Endothelial cell of umbilical vein (primary cell): Measurements from ENCODE around the gene DARS2.

Experiments
- CTCF ChIP-seq, 2 donors: IDR thresholded peaks; 1 replicate in 1 of 2; 2 replicates in 1 of 2; pipeline ENCODE4 v1.5.1; 2011; ENCODE audit warnings: low read length in 2 of 2, mild to moderate bottlenecking in 2 of 2, moderate library complexity in 2 of 2, control low read depth in 1 of 2, inconsistent platforms in 1 of 2, low read depth in 1 of 2; ENCODE audit not compliant: insufficient read depth in 1 of 2; ENCODE audit errors: extremely low read depth in 1 of 2
- EZH2 ChIP-seq: IDR thresholded peaks from 2 replicates; pipeline ENCODE4 v1.6.1; 2012; ENCODE audit warnings: borderline replicate concordance, low read depth, mild to moderate bottlenecking, moderate library complexity, low read length, inconsistent platforms; ENCODE audit not compliant: severe bottlenecking
- FOS ChIP-seq: IDR thresholded peaks from 2 replicates; pipeline ENCODE4 v1.6.1; 2011; ENCODE audit warnings: mild to moderate bottlenecking, low read length, moderate library complexity, borderline replicate concordance; ENCODE audit not compliant: insufficient read depth
- MAX ChIP-seq: IDR thresholded peaks from 2 replicates; pipeline ENCODE4 v1.6.1; 2011; ENCODE audit not compliant: insufficient read depth, insufficient read length
- POLR2A ChIP-seq: IDR thresholded peaks from 2 replicates; pipeline ENCODE4 v1.6.1; 2012; ENCODE audit warnings: low read depth, mild to moderate bottlenecking, control low read depth, low read length
- POLR2AphosphoS5 ChIP-seq: IDR thresholded peaks from 2 replicates; pipeline ENCODE4 v1.6.1; 2012; ENCODE audit warnings: low read depth, mild to moderate bottlenecking, control low read depth, low read length, moderate library complexity; ENCODE audit not compliant: insufficient read depth

DNA sequence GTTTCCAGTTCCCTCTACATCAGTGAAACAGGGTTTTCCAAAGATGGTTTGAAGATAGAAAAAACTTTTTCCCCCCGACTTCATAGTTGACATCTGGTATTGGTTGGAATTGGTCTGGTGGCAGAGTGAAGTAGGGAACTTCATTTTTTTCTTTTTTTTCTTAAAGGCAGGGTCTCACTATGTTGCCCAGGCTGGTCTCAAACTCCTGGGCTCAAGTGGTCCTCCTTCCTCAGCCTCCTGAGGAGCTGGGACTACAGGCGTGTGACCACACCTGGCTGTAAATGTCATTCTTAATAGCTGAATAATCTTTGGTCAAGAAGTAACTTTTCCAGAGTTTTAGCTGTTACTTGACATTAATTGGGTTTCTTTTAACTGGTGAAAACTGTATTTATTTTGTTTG is 65.4 kb downstream of the DARS2 start:
- TF ChIP-seq CTCF (IDR thresholded peaks at IDR 0.05; ENCODE audit: extremely low read depth in 1 of 2, insufficient read depth in 1 of 2, low read depth in 1 of 2, low read length in 2 of 2) (no peak), EZH2 (no peak), POLR2AphosphoS5 (no peak), FOS (no peak), POLR2A (no peak), MAX (no peak)
